DOHH2 (cell line): ENCODE data around the gene PHLDB2.

Source experiments
- H3F3A ChIP-seq: fragments of 200-600 bp; sonication (generic), shearing (Covaris generic); 2 replicates; pipeline ENCODE4 v1.6.0; 2016; ENCODE audit warnings: antibody characterized with exemption, mild to moderate bottlenecking; ENCODE audit not compliant: control insufficient read depth, insufficient read depth
- H3K27ac ChIP-seq: fragments of 200-600 bp; sonication (generic); 2 replicates; pipeline ENCODE4 v1.5.1; 2014; ENCODE audit warnings: low read depth, mild to moderate bottlenecking, low read length, moderate library complexity
- H3K27me3 ChIP-seq: fragments of 200-600 bp; sonication (generic); 2 replicates; pipeline ENCODE4 v1.6.1; 2014; ENCODE audit warnings: mild to moderate bottlenecking, low read length, mixed read lengths; ENCODE audit not compliant: control insufficient read depth
- H3K36me3 ChIP-seq: fragments of 200-600 bp; sonication (generic); 2 replicates; pipeline ENCODE4 v1.6.1; 2014; ENCODE audit warnings: mild to moderate bottlenecking, low read length, moderate library complexity, mixed read lengths; ENCODE audit not compliant: control insufficient read depth
- H3K4me1 ChIP-seq: fragments of 200-600 bp; sonication (generic); 2 replicates; pipeline ENCODE4 v1.6.1; 2014; ENCODE audit warnings: mild to moderate bottlenecking, low read length, mixed read lengths; ENCODE audit not compliant: control insufficient read depth
- H3K4me2 ChIP-seq: fragments of 200-600 bp; sonication (generic); 2 replicates; pipeline ENCODE4 v1.6.0; 2014; ENCODE audit warnings: mild to moderate bottlenecking, low read length, moderate library complexity
- H3K4me3 ChIP-seq: fragments of 200-600 bp; sonication (generic); 2 replicates; pipeline ENCODE4 v1.5.1; 2014; ENCODE audit warnings: mild to moderate bottlenecking, low read length, mixed read lengths
- H3K79me2 ChIP-seq: fragments of 200-600 bp; sonication (generic); 2 replicates; pipeline ENCODE4 v1.6.1; 2014; ENCODE audit warnings: mild to moderate bottlenecking, low read length, mixed read lengths; ENCODE audit not compliant: control insufficient read depth
- H3K9me2 ChIP-seq: fragments of 200-600 bp; sonication (generic); replicated peaks from 2 replicates; pipeline ENCODE4 v1.6.1; 2014; ENCODE audit warnings: mild to moderate bottlenecking, low read length, mixed read lengths; ENCODE audit not compliant: control insufficient read depth
- H3K9me3 ChIP-seq: fragments of 200-600 bp; sonication (generic); 2 replicates; pipeline ENCODE4 v1.6.1; 2014; ENCODE audit warnings: antibody characterized with exemption, low read length, mixed read lengths; ENCODE audit not compliant: control insufficient read depth, insufficient read depth
- H4K20me1 ChIP-seq: fragments of 200-600 bp; sonication (generic); 2 replicates; pipeline ENCODE4 v1.6.0; 2014; ENCODE audit warnings: low read depth, mild to moderate bottlenecking, antibody characterized with exemption, low read length, moderate library complexity; ENCODE audit not compliant: control insufficient read depth, insufficient read depth
- EZH2phosphoT487 ChIP-seq: fragments of 200-600 bp; sonication (generic); IDR thresholded peaks from 2 replicates; pipeline ENCODE4 v1.6.1; 2017; ENCODE audit warnings: borderline replicate concordance, mild to moderate bottlenecking, antibody characterized with exemption, low read length, moderate library complexity, mixed read lengths
- TF ChIP-seq, protein P1 (sequence below): fragments of 200-600 bp; sonication (generic); IDR thresholded peaks from one replicate; pipeline ENCODE4 v1.5.1; 2014; ENCODE audit warnings: antibody characterized with exemption, mild to moderate bottlenecking, low read depth, low read length; ENCODE audit not compliant: poor library complexity, severe bottlenecking

PHLDB2 gene

DNA sequence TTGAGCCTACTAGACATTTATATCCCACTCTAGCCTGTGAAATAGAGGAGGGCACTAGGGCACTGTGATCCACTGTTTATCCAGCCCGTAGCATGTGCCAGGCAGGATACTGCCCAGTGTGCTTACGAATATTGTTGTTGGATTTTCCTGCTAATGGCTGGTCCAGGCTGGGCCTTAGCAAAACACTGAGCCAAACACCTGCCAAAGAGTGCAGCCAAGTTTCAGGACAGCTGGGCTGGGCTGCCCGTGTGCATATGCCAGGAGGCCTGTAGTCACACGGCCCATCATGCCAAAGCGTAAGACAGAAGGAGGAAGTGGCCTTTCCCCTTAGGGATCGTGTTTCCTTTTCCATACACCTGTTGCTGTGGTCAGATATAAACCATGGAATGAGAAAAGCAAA lies 65.2 kb downstream of the PHLDB2 start:
- Histone ChIP-seq H3K36me3 (no peaks in the 10 kb centered on the region), H3K27ac (no peak overlapping the region), H3K4me3 (no peak overlapping the region), H3K4me1 (no peaks in the 10 kb centered on the region), H3K27me3 (peaks cover 6% of the 10 kb centered on the region; the same call in 1 of the 2 replicates), H4K20me1 (no peaks in the 10 kb centered on the region), H3K9me3 (no peaks in the 10 kb centered on the region), H3F3A (no peaks in the 10 kb centered on the region), H3K79me2 (no peaks in the 10 kb centered on the region), H3K9me2 (no peaks in the 10 kb centered on the region), H3K4me2 (no peak overlapping the region)
- TF ChIP-seq, protein P1, sequence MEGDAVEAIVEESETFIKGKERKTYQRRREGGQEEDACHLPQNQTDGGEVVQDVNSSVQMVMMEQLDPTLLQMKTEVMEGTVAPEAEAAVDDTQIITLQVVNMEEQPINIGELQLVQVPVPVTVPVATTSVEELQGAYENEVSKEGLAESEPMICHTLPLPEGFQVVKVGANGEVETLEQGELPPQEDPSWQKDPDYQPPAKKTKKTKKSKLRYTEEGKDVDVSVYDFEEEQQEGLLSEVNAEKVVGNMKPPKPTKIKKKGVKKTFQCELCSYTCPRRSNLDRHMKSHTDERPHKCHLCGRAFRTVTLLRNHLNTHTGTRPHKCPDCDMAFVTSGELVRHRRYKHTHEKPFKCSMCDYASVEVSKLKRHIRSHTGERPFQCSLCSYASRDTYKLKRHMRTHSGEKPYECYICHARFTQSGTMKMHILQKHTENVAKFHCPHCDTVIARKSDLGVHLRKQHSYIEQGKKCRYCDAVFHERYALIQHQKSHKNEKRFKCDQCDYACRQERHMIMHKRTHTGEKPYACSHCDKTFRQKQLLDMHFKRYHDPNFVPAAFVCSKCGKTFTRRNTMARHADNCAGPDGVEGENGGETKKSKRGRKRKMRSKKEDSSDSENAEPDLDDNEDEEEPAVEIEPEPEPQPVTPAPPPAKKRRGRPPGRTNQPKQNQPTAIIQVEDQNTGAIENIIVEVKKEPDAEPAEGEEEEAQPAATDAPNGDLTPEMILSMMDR = no peak
- TF ChIP-seq EZH2phosphoT487 = no peak

- no peaks in the 10 kb centered on the region for H3K79me2 ChIP-seq
- H3K9me3 ChIP-seq = no peaks in the 10 kb centered on the region
- H3K4me1 ChIP-seq = no peaks in the 10 kb centered on the region
- H3K4me3 ChIP-seq = no peak overlapping the region
- H4K20me1 ChIP-seq = no peaks in the 10 kb centered on the region
- no peaks in the 10 kb centered on the region for H3F3A ChIP-seq
- H3K4me2 ChIP-seq = no peak overlapping the region
- no peaks in the 10 kb centered on the region for H3K9me2 ChIP-seq
- no peaks in the 10 kb centered on the region for H3K36me3 ChIP-seq
- H3K27ac ChIP-seq = no peak overlapping the region
- TF ChIP-seq EZH2phosphoT487 = no peak
- TF ChIP-seq, protein P1 = no peak
- H3K27me3 ChIP-seq = 0 out of 2 replicates have a peak, but pooled peaks cover 2% of the 10 kb centered on the region
These were observed 67.2 kb downstream of the PHLDB2 start for GRCh38 chr3:111926266-111926676.

DNA sequence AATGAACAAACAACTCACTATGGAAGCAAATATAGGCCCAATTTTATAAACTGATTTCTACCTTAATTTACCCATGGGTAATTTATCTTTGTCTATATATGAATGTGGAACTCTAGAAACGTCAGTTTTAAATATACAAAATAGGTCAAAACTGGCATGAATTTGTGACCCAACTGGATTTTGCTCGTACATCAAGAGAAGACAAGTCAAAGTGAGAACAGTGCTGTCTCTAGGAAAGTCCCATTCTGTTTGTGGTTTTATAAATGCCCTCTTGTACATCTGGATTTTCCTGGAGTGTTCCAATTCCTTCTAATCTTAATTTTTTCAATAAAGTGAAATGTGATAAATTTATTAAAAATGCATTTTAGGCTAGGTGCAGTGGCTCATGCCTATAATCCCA lies 69.5 kb downstream of the PHLDB2 start:
- Histone ChIP-seq H3K79me2 (no peaks in the 10 kb centered on the region), H3K9me2 (no peaks in the 10 kb centered on the region), H3K27me3 (peaks cover 9% of the 10 kb centered on the region; the same call in 1 of the 2 replicates), H3K4me2 (no peak overlapping the region), H3K27ac (no peak overlapping the region), H3K4me3 (no peak overlapping the region), H4K20me1 (no peaks in the 10 kb centered on the region), H3K36me3 (no peaks in the 10 kb centered on the region), H3K4me1 (no peaks in the 10 kb centered on the region), H3F3A (no peaks in the 10 kb centered on the region), H3K9me3 (no peaks in the 10 kb centered on the region)
- TF ChIP-seq, protein P1 = no peak
- no peak for TF ChIP-seq EZH2phosphoT487

- H3K9me2 ChIP-seq = no peaks in the 10 kb centered on the region
- no peak overlapping the region for H3K4me2 ChIP-seq
- H3K36me3 ChIP-seq = no peaks in the 10 kb centered on the region
- TF ChIP-seq, protein P1 = no peak
- no peak for TF ChIP-seq EZH2phosphoT487
- H3K27ac ChIP-seq = no peak overlapping the region
- no peak overlapping the region for H3K4me3 ChIP-seq
- no peaks in the 10 kb centered on the region for H3F3A ChIP-seq
- no peaks in the 10 kb centered on the region for H3K9me3 ChIP-seq
- H4K20me1 ChIP-seq = no peaks in the 10 kb centered on the region
- H3K27me3 ChIP-seq = peaks cover 9% of the 10 kb centered on the region; the same call in 1 of the 2 replicates
- H3K4me1 ChIP-seq = no peaks in the 10 kb centered on the region
- H3K79me2 ChIP-seq = no peaks in the 10 kb centered on the region
These were observed 70.4 kb downstream of the PHLDB2 start for GRCh38 chr3:111929484-111929883.
